ENCODE data around the gene CEBPZOS. TPM values are rescaled to one million over a fixed set of nuclear protein-coding genes. Genes with fewer than 3 reads are reported as not detected.
A peak's percentile ranks its signal among the peaks of the same experiment; 100 is the strongest.

Gene CEBPZOS
- total and polyA plus RNA-seq, 9 of the 15 experiments (the other 6 are each of a cell fraction or from before 2014, with no cell fraction given) = 21.7 to 64.8 (median 46.7) TPM

DNA sequence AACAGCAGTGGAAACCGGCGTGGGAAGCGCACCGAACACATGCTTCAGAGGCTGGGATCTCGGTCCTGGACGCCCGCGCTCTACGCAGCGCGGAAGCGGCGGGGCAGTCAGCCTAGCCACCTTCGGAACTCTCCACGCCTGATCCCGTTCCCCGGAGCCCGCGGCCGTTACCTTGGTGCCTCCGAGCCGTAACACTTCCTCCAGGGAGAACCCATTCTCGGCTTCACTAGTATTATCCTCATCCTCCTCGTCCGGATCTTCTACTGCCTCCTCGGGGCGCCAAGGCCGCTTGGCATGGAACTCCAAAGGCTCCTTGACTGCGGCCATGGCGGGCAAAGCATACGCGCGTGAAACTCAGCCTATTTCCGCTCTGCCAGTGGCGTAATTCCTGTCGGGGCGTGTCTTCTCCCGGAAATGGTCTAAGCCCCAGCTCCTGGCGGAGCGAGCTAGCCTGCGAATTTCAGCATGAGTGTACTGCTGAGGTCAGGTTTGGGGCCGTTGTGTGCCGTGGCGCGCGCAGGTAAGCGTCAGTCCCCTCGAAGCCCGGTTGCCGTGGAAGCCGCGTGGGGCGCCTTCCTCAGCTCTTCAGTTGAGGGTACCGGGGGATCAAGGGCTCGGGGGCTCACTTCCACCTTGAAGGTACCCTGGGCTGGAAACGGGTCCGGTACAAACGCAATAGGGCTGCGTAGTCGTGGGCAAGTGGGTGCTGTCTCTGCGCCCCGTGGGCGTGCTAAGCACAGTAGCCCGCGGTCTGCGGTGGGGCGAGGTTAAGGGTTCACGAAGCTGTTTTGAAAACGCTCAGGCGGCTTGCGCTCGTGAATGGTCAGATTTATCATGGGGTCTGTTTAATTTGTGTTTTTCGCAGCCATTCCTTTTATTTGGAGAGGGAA lies 35.2 kb downstream of the CEBPZOS start, which contains the start of the genes CEBPZ and NDUFAF7 (continued):
- TF ChIP-seq TRIM24 (IDR thresholded peaks at IDR 0.05) (no peak), RFX1 (IDR thresholded peaks at IDR 0.05) (0 out of 2 replicates have a peak, but pooled peaks have one; percentile 26), CEBPG (CRISPR knock-in tag; IDR thresholded peaks at IDR 0.05) (peak; percentile 74), CEBPG (tag; conservative IDR thresholded peaks at IDR 0.05 in 1 of 2, IDR thresholded peaks at IDR 0.05 in 1 of 2) (peak in 1 of 2 experiments; percentile 51; a peak in 2 of 4 replicates), KDM5B (IDR thresholded peaks at IDR 0.05; ENCODE audit: insufficient replicate concordance, low read depth, low read length) (peak; percentile 92), ZC3H8 (IDR thresholded peaks at IDR 0.05) (no peak), GTF3C2 (IDR thresholded peaks at IDR 0.05; ENCODE audit: borderline replicate concordance, extremely low read depth, insufficient read length) (no peak), PTRF (tag; IDR thresholded peaks at IDR 0.05) (no peak), POLR3A (IDR thresholded peaks at IDR 0.05; ENCODE audit: borderline replicate concordance, extremely low read depth, insufficient read depth, insufficient read length) (no peak)
